Left hindlimb (tissue), 1 donor: ENCODE results near the gene UTP15.

Experiments used
- DNase-seq: peaks from one replicate; pipeline ENCODE4 v3.0.0-alpha.2; 2018

Gene UTP15

DNA sequence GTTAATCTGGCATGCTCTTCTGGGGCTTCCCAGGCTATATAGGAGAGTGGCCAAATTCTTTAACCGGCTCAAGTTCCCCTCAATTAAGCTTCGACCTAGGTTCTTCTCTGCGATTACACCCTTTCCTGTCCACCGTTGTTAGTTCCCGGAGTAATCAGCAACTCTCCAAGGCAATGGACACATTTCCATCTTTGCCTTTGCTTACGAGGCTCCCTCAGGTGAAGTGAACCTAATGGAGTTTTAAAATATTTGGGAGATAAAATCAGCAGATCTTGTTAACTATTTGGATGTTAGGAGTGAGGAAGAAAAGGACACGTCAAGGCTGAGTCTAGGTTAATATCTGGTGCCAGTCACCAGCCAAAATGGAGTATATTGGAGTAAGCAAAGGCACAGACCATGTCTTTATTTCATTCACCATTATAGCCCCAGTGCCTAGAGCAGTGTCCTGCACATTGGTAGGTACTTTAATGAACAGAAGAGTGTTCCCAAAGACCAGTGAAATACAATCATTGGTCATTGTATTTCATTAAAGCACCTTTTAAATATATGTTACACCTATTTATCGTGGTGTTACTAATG, 515 bp downstream of the UTP15 start:
- no peak for DNase-seq

DNA sequence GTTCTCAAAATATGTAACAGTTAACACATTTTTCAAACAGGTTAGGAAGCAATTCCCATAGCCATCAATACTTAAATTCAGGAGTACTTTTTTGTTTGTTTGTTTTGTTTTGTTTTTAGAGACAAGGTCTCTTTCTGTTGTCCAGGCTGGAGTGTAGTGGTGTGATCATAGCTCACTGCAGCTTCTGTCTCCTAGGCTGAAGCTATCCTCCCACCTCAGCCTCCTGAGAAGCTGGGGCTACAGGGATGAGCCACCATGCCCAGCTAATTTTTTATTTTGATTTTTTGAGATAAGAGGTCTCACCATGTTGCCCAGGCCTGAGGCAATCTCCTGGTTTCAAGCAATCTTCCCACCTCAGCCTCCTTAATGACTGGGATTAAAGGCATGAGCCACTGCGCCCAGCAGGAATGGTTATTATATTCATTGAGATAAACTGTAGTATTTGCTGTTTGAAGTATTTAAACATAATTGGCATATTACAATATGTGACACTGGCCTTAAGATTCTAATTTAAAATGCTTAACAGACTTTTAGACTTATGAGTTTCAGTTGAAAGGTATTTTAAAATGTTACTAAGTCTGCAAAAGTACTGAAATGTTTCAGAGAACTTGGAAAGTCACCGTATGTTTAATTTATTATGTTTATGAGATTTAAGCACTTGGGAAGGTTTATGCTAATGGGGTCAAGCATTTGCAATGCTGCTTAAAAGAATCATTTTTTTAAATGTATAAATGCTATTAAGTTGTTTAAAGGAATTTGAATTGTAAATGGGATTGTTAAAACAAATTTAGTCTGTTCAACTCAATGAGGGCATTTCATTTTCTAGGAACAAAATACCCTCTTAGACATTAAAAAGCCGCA, 17.0 kb downstream of the UTP15 start:
- DNase-seq, result no peak

DNA sequence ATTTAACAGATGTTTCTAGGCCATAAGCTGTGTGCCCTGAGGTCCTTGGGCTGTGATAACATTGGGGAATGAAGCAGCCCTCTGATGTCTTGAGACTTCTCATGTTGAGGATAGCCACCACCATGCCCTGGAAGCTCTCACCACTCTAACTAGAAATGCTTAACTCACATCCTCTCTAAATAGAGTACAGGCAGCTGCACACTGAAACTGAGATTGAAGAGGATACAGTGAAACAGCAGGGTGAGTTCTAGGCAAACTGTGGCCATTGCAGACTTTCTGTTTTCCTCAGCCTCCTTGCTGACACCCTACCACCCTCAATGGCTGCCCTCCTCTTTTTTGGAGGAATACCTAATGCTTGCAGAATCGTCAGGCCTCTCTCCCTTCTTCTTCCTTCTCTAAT, 22.4 kb downstream of the UTP15 start:
- DNase-seq, result no peak

DNA sequence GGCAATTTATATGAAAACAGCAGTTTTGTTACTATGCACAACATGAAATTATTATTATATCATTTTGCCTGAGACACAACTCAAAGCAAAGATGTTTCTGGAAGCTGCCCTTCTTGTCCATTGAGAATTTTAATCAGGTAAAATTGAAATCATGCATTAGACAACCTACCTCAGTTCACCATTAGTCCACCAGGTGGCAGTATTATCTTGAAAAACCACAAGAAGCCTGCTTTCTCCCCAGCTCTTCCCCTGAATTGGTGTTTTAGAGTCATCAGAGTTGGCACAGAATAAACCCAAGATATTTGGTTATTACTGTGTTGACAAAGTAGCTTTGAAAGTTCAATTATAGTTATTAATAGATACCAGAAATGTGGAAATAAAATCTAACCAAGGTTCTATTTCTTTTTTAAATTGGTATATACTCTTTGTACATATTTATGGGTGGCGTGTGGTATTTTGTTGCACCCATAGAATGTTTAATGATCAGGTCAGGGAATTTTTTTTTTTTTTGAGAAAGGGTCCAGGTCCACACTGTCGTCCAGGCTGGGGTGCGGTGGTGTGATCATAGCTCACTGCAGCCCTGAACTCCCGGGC, 25.7 kb downstream of the UTP15 start:
- DNase-seq, result peak; percentile 33

DNA sequence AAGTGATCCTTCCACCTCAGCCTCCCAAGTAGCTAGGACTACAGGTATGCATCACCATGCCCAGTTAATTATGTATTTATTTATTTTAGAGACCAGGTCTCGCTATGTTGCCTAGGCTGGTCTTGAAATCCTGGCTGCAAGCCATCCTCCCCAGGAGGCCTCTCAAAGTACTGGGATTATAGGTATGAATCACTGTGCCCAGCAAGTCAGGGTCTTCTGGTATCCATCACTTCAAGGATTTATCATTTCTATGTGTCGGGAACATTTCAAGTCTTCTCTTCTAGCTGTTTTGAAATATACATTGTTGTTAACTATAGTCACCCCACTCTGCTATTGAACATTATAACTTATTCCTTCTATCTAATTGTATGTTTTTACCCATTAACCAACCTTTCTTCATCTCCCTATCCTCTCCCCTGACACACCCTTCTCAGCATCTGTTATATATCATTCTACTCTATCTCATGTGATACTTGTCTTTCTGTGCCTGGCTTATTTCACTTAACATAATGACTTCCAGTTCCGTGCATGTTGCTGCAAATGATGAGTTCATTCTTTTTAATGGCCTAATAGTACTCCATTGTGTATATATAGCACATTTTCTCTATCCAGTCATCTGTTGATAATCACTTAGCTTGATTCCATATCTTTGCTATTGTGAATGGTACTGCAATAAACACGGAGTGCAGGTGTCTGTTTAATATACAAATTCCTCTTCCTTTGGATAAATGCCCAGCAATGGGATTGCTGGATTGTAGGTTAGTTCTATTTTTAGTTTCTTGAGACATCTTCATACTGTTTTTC, 26.4 kb downstream of the UTP15 start:
- no peak for DNase-seq

DNA sequence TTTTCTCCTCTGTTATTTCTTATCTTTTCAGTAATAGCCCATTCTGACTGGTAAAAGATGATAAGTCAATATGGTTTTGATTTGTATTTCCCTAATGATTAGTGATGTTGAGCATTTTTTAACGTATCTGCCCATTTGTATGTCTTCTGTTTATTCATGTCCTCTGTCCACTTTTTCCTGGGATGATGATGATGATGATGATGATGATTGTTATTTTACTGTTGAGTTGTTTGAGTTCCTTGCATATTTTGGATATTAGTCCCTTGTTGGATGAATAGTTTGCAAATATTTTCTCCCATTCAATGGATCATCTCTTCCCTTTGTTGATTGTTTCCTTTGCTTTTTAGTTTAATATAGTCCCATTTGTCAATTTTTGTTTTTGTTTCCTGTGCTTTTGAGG, 27.0 kb downstream of the UTP15 start:
- DNase-seq, result no peak

DNA sequence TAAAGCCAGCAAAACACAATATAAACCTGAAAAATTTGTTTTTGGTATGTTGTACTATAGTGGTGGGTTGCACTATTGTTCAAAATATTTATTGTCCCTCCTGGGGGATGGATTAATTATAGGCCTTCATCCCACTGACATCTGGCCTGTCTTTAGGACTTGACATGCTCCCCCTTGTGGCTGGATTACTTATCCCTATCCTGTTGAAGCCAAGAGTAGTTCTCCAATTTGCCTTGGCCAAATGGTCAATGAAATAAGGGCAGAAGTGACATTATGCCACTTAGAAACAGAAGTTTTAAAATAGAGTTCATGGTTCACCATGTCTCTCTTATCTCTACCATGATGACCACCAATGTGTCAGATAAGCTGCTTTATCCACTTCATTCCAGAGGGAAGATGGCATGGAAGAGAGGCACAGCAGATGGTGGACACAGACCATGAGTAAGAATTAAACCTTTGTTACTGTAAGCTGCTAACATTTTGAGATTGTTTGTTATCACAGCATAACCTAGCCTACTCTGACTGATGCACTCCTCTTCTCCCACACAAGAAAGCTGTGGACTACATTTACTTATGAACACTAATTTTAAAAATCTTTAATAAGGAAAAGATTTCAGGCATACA, 31.3 kb downstream of the UTP15 start:
- DNase-seq, result no peak

DNA sequence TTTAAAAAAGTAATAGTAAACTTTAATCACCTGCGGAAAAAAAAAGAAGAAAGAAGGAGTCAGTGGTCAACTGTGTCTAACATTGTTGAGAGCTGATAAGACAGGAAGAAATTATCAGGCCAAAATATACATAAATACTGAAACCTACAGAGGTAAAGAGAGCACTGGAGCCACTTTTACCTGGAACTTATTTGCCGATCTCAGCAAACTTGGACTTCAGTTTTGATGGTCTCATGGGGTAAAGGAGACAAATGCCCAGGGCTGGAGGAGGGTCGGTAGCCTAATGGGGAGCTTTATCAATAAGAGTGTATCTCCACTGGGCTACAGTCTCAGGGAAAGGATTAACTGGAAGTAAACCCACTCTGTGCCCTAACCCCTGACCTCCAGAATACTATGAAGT, 33.8 kb downstream of the UTP15 start:
- no peak for DNase-seq

DNA sequence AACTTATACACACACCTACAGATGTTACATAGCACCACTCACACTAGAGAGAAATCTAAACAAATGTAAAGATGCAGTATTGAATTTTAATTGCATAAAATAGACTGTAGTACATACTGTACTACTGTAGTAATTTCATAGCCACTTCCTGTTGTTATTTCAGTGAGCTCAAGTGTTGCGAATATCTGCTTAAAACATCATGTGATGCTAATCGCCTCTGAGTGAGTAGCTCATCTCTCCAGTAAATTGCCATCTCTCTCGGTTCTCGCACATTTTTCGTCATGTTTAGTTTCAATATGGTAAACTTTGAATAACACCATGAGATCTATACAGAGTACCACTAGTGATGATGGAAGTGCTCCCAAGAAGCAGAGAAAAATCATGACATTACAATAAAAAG, 38.5 kb downstream of the UTP15 start:
- DNase-seq, result no peak

DNA sequence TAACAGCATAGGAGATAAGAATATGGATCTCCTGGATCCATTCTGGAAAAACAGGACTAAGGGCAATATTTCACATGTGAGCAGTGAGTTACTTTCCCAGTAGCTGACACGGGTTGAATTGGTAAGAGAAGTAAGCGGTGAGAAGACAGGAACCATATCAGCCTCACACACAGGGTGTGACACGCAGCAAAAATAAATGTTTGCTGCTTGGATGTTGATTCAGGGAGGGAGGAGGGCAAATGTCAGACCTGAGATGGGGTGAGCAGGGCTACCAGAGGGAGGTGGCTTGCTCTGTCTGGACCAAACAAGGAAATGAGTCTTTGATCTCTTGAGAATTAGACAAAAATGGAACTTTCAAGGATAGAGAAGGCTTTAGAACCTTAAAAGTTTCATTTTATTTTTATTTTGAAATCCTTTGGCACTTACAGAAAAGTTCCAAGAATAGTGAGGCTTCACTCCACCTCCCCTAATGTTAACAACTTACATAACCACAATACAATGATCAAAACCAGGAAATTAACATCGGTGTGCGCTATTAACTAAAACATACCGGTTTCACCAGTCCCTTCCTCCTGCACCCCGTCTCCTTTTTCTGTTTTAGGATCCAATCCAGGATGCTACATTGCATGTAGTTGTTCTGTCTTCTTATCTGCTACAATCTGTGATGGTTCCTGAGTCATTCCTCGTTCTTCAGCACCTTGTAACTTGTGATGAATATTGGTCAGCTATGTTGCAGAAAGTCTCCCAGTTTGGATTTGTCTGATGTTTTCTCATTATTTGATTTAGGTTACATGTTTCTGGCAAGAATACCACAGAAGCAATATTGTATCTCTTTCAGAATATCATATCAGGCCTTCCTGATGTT, 39.9 kb downstream of the UTP15 start:
- DNase-seq, result no peak

DNA sequence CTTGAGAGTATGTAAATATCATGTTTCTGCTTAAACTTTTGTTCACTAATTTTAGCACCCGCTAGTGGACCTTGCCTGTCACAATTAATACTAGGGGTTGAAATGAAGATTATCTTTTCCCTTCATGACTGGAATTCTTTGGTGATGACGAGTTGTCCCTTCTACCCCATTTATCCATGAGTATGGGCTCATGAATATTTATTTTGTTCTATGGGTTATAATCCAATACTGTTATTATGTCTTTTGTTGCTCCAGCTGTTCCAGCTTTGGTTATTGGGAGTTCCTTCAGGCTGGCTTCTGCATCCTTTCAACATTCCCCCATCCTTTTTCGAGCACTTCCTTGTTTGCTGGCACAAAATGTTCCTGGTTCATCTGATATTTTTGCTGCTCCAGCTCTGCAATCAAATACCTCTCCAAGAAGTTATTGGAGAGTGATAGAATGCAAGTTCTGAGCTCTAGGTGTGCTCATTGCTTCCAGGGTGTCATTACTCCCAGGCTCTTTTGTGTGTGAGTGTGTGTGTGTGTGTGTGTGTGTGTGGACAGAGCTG, 40.7 kb downstream of the UTP15 start:
- no peak for DNase-seq

DNA sequence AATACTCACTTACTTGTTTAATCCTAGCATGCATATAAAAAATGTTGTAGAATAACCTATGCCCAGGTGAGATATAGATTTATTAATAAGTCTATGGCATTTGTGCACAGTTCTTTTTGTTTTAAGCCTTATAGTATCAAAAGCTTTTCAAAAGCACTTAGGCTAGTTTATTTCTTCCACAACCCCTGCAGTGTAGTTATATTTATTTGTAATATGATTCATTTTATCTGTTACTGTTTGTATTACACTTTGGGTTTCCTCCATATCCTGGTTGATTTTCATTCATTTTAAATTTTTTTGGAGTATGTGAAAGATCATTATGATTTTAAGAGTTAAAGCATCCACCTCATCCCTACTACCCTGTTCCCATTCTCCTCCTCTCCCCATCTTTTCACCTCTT, 41.7 kb downstream of the UTP15 start:
- DNase-seq, result no peak

DNA sequence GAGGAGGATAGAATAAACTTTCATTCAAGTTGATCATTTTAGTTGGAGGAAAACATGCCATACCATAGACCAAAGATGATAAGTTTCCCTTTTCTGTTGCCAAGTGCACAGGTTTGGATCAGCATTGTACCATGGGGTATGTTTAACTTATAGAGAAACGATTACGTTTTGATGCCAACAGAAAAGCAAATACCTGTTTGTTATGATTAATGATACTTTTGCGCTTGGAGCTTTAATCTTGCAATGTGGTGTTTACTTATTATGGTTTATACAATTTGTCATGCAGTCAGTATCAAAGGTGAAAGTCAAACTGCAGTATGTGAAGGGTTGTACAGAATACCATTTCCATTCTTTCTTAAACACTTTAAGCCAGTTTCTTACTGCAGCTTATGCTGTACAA, 47.3 kb downstream of the UTP15 start:
- no peak for DNase-seq

DNA sequence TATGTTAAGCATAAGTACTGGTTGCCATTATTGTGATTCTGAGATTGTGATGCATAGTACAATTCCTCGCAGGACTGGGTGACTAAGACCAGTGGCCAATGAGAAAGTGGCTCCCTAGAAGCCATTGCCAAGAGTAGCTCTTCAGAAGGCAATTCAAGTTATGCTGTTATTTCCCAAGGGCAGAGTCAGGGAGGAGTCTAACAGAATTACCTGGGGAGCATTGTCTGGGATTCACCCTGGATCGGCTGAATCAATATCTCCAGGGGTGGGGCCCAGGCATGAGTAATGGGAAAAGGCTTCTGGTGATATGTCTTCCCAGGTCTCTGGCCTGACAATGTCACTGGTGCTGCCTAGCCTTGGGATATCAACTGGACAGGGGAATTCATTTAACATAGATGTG, 49.5 kb downstream of the UTP15 start:
- no peak for DNase-seq

DNA sequence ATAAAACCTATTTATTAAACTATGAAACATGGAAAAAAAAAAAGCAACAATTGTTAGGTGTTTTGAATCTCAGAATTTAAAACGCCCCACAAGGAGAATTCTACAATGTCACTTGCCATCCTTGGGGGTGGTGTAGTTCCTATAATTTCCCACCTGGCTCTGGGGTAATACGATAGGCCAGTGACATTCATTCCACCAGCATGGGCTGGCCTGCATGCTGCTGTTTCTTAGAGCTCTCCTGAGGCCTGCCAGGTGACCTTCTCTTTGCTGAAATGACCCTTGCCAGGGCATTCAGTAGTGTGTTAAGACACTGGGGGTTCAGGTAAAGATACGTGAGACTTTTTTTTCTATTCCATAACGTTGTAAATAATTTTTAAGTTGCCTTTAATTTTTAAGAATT, 50.4 kb downstream of the UTP15 start:
- no peak for DNase-seq

DNA sequence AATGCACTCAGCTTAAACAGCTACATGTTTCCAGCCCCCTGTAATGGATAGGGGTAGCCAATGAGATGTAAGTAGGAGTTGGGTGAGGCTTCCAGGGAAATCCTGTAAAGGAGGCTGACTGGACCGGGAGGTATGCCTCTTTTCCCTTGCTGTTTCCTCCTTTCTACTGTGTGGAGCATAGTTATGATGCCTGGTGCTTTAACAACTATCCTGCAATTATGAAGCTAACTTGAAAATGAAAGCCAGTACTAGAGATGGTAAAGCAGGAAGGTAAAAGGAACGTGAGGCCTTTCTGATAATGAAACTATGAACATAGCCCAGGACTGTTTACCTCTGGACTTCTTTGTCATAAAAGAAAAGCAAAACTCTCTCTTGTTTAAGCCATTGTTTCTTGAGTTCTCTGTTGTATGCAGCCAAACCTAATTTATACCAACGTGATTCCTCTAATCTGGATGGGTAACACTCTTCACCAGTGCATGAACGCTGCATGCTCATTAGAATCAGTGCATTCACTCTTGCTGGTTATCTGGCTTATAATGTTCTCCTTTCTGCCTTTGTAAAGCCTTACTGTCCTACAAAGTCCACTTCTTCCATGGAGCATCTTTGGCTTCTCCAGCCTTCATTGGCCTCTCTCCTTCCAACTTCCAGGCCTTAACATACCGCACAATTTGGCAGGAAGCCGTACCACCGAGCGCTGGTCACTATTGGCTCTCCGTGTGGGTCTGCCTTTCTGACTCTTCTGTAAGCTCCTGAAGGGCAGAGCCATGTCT, 52.2 kb downstream of the UTP15 start:
- DNase-seq, result no peak

DNA sequence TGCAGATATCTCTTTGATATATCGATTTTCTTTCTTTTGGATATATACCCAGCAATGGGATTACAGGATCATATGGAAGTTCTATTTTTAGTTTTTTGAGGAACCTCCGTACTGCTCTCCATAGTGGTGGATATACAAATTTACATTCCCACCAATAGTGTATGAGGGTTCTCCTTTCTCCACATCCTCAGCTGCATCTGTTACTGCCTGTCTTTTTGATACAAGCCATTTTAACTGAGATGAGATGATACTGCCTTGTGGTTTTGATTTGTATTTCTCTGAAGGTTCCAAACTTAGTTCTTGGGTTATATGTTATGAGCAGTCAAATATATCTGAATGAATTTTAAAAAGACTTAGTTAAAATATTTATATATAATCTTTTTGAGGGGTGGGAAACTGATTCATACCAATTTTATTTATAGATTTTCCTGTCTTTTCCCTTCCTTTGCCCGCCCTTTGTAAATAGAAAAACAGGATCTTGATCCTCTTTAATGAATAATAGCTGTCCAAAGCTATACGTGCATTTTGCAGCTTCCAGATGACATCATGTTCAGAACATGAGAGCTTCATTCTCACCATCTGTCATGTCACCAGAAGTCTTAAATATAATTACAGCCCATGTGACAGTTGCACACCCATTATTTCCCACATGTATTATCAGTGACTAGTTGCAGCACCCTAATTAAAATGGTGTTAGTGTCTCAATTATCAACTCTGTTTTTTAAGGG, 54.2 kb downstream of the UTP15 start:
- DNase-seq, result no peak

DNA sequence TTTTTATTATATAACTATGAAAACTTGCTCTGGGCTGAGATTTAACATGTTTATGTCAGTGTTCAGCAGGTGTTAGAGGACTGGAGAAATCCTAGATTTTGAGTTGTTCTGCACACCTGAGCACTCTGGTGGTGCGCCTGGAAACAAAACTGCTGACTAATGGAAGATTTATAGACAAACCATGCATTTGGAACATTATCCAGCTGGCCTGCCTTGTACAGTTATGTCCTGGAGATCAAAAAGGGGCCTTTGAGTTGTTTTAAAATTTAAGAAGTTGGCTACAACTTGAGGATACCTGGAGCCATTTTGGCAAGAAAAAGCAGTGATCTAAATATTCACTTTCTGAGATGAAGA, 54.8 kb downstream of the UTP15 start:
- no peak for DNase-seq

DNA sequence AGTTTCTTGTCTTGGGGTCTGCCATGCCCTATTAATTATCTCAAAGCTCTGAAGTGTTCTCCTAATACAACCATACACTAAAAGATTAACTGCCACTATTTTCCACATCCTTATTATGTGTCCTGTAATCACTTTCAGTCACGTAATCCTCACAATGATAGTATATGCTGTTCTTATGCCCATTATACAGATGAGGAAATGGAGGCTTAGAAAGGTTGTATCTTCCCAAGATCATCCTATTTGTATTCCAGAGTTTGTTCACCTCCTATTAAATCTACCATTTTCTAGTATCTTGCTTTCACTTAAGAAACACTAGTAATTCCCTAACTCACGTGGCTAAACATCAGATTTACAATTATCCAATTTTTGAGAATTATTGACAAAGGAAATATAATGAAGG, 57.5 kb downstream of the UTP15 start:
- no peak for DNase-seq

DNA sequence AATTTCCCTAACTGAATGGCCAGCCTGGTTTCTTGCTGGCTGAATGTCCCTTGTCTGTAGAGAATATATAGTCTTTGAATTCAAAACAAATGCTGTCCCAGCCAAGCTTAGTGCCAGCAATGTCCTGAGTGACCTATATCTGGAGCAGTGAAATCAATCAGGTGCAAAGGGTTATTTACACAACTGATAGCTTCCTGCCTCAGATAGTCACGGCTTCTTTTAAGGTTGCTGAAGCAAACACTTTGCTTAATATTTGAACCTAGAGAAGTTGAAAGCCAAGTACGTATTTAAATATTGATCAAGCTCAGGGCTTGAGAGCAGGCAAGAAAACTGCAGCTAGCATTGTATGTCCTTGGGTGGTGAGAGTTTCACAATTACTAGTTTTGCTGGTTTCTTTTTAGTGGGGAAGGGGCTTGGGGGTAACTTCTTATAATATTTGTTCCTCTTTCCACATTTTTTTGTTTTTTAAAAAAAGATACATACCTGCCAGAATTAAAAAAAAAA, 58.4 kb downstream of the UTP15 start:
- no peak for DNase-seq
